ENCODE results near the gene HNF1A. TPM values are rescaled to one million over a fixed set of nuclear protein-coding genes. Genes with fewer than 3 reads are reported as not detected.
"Not testable (repeated sequence)": the region's sequence is repeated elsewhere in the genome, so short reads cannot be mapped to it uniquely, and the experiment has no call there.

HNF1A gene
- total RNA-seq, 3 donors from 2014 or later, result 6.5 to 22.6 (median 14.4) TPM

GRCh38 chr12:121034616-121035305 lies 56.4 kb downstream of the HNF1A start:
- intact Hi-C loops (cut with DNase I, micrococcal nuclease), result no loop called here
- DNase-seq (no peak), ATAC-seq (no peak)

GRCh38 chr12:121036810-121037326 lies 58.5 kb downstream of the HNF1A start:
- H3K9me3 ChIP-seq, result no peaks in the 10 kb centered on the region
- intact Hi-C loops (cut with DNase I, micrococcal nuclease), result no loop called here
- H3K36me3 ChIP-seq (ENCODE audit: low read depth), result no peaks in the 10 kb centered on the region
- no peak for TF ChIP-seq CTCF (IDR thresholded peaks at IDR 0.05)
- ATAC-seq (no peak), DNase-seq (no peak)
- peaks cover 7% of the 10 kb centered on the region for H3K4me1 ChIP-seq (ENCODE audit: low read depth)
- H3K4me3 ChIP-seq, result no peak overlapping the region

More at GRCh38 chr12:121034616-121035305, 56.4 kb downstream of the HNF1A start:
- Histone ChIP-seq H3K36me3 (ENCODE audit: low read depth) (no peaks in the 10 kb centered on the region), H3K9me3 (no peaks in the 10 kb centered on the region), H3K4me3 (no peak overlapping the region), H3K4me1 (ENCODE audit: low read depth) (peaks cover 7% of the 10 kb centered on the region)
- no peak for TF ChIP-seq CTCF (IDR thresholded peaks at IDR 0.05)

GRCh38 chr12:121038861-121039668 lies 60.7 kb downstream of the HNF1A start, which contains the start of gene OASL:
Gene OASL (minus strand): TSS chr12:121039246. CDS start chr12:121038971, 275 bp downstream.
- no peaks in the 10 kb centered on the region for H3K9me3 ChIP-seq
- H3K4me3 ChIP-seq, result no peak within 1 kb of the TSS
- intact Hi-C loops (cut with DNase I, micrococcal nuclease), result no loop called here
- TF ChIP-seq CTCF (IDR thresholded peaks at IDR 0.05), result no peak
- ATAC-seq (peak; percentile 89), DNase-seq (peak; percentile 65 to 76 (median 71))
- H3K4me1 ChIP-seq (ENCODE audit: low read depth), result peaks cover 7% of the 10 kb centered on the region
- no peaks in the 10 kb centered on the region for H3K36me3 ChIP-seq (ENCODE audit: low read depth)

GRCh38 chr12:121043067-121043466 lies 64.7 kb downstream of the HNF1A start:
- intact Hi-C loops (cut with DNase I, micrococcal nuclease), result no loop called here
- ATAC-seq, result no peak

GRCh38 chr12:121047400-121047799 lies 69.1 kb downstream of the HNF1A start:
- H3K4me3 ChIP-seq; H3K4me1 ChIP-seq (ENCODE audit: low read depth); H3K9me3 ChIP-seq; intact Hi-C loops (cut with DNase I, micrococcal nuclease); H3K36me3 ChIP-seq (ENCODE audit: low read depth): not testable (repeated sequence)
- DNase-seq, result peak; percentile 70 to 83 (median 76)
- peak; percentile 82 for ATAC-seq

More at GRCh38 chr12:121043067-121043466, 64.7 kb downstream of the HNF1A start:
- H3K9me3 ChIP-seq, result no peaks in the 10 kb centered on the region
- H3K36me3 ChIP-seq (ENCODE audit: low read depth), result no peaks in the 10 kb centered on the region
- TF ChIP-seq CTCF (IDR thresholded peaks at IDR 0.05), result no peak
- peaks cover 15% of the 10 kb centered on the region for H3K4me1 ChIP-seq (ENCODE audit: low read depth)
- DNase-seq, result no peak
- no peak overlapping the region for H3K4me3 ChIP-seq

GRCh38 chr12:121048442-121048841 lies 70.1 kb downstream of the HNF1A start:
- no peaks in the 10 kb centered on the region for H3K36me3 ChIP-seq (ENCODE audit: low read depth)
- no peak overlapping the region for H3K4me3 ChIP-seq
- intact Hi-C loops (cut with DNase I, micrococcal nuclease), result no loop called here
- H3K9me3 ChIP-seq, result no peaks in the 10 kb centered on the region
- no peak for TF ChIP-seq CTCF (IDR thresholded peaks at IDR 0.05)
- peaks cover 9% of the 10 kb centered on the region for H3K4me1 ChIP-seq (ENCODE audit: low read depth)
- DNase-seq (no peak), ATAC-seq (no peak)

Measured in mucosa of descending colon (tissue), 3 donors.